GM21381 (cell line): ENCODE results near the gene ZNF219.

Experiments used
- ATAC-seq: cut with Tn5 transposase; IDR thresholded peaks from one replicate; pipeline ENCODE4 v1.9.1; 2021; ENCODE audit warnings: mild to moderate bottlenecking, moderate library complexity; ENCODE audit not compliant: unreplicated experiment

Gene ZNF219

DNA sequence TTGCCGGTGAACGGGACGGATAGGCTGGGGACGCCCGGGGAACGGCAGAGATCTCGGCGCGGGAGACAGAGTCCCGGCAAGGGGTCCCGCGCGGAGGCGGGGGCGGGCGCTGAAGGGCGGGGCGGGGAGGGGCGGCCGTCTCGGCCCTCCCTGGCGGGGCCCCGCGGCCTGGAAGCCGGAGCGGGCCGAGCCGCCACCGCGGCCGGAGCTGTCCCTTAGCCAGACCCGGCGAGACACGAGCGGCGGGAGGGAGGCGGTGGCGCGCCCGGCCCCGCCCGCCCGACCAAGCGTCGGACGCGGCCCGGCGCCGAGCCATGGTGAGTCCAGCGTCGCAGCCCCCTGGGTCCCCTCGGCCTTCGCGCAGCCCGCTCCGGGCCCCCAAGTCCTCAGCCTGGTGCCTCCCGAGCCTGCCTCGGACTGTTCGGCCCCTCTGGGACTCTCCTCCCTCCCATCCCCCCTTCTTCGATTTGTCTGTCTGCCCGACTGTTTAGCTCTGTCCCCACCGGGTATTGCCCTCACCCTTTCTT, 28.3 kb downstream of the ZNF219 start, which contains the start of gene ARHGEF40:
Gene ARHGEF40 (plus strand): TSS at position 222 of the 527 bp plus-strand sequence. CDS start 93 bp downstream, at position 315.
- no peak for ATAC-seq

- ATAC-seq = no peak
These were observed 28.9 kb downstream of the ZNF219 start for GRCh38 chr14:21069388-21070082.

DNA sequence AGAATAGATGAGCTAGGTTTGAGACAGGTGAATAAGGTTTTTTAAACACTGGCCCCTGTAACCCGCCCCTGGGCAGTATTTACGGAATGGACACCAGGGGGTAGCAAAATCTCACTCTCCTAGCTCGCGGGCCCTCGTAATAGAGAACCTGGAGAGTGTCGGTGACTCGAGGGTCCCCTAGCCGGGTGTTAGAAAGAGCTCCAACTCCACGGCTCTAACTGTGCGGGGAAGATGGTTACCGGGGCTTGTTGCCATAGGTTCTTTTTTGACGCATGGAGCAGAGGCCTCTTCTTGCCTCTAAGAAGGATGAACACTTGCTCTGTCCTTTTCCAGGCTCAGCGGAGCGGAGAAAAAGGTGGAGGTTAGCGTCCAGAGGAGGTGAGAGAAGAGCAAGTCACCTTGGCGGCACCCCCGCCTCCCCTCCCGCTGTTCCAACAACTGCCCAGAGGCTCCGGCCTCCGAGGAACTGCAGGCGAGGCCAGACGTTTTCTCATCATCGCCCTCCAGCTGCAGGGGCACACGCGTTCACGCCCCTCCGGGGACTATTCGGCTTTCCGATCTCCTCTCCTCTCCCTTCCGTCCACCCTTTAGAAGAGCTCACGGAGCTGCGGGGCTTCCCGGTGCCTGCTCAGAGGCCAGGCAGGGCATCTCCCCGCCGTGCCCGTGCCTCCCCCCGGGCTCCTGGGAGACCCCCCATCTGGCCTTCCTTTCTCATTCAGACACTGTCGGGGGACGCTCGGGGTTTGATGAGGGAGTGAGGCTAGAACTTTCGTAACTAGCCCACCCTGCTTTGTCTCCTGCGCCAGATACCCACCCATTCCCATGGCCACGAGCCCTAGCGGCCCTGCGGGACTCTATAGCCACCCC, 29.7 kb downstream of the ZNF219 start:
- no peak for ATAC-seq

DNA sequence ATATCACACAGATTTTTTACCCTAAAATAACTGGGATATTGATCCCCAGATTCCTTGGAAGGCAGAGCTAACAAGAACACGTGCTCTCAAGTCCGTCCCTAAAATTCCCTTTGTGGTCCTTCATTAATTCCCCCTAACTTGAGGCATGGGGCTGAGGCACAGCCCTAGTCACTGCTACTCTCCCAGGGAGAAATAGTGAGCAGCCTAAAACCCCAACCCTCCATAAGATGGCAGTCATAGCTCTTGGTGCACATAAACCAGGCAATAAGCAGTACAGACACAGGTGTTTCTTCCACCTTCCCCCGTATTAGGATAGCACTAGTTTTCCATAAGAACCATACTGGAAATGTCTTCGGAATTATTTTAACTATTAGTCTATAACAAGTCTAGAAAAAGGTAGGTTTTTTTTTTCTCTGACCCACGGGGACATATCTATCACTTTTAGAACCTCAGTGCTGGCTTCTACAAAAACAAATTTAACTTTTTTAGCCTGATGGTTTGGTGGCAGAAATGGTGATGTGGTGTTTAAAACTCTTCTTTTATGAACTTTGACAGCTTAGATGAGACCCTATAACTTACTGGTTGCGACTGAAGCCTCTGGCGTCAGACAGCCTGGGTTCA, 31.5 kb downstream of the ZNF219 start:
- no peak for ATAC-seq

GRCh38 chr14:21063479-21063878, 35.0 kb downstream of the ZNF219 start:
- no peak for ATAC-seq

DNA sequence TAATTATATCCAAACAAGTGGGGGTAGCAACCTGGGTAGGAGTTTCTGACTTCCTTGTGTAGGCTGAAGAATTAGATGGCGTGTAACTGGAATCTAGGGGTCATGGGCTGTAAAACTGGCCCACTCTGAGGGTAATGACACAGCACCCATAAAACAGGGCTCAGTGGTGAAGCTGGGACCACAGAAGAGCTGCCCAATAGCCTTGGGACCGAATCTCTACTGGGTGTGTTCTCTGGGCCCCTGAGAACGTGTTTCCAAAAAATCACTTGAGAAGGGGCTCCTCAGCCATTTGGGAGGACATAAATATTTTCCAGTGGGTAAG, 37.1 kb downstream of the ZNF219 start:
- ATAC-seq = no peak

DNA sequence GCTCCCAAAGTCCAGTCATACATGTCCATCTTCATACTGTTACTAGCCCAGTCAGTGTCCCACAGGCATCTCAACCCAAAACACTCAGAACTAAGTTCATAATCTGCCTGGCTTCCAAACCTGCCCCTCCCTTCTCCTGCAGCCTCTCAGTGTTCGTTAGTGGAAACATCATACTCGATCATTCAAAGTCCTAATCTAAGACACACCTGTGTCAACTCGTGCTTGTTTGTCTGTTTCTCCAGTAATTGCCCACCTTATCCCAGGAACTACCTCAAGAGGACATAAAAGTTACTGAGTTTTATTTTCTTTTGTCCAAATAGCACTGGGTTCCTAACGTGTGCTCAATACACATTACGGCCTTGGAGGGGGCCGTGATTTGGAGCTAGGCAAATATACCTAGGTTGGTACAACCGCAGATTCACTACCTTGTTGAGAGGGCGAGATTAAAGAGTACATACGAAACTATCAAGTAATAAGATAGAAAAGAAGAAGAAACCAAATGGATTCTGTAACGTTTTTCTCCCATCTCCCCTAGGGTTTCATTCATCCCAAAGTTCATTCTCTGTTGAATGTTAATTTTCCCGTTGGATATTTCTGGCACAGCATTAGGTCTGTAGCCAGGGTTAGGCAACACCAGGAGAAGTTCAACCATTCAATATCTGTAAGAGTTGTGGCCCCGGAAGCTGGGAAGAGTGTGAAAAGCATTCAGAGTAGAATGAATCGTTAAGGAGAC, 37.7 kb downstream of the ZNF219 start:
- no peak for ATAC-seq

GRCh38 chr14:21059842-21060613, 38.4 kb downstream of the ZNF219 start:
- no peak for ATAC-seq

DNA sequence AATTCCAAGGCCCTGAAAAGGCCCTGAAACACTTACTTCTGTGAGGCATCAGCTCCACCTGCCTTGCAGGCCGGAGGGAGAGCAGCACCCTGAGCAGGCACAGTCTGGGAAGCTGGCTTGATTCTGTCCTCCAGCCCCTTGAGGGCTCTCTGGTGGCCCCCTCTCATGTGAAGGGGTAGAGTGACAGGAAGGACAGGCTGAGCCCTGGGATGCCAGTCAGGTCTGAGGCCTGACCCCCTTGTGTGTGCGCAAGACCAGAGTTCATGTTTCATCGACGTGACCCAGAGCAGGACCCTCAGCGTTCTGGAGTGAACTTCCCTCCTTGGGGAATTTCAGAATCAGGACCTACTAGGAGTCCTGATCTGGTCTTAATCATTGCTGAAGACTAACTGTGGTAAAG, 39.6 kb downstream of the ZNF219 start:
- no peak for ATAC-seq

DNA sequence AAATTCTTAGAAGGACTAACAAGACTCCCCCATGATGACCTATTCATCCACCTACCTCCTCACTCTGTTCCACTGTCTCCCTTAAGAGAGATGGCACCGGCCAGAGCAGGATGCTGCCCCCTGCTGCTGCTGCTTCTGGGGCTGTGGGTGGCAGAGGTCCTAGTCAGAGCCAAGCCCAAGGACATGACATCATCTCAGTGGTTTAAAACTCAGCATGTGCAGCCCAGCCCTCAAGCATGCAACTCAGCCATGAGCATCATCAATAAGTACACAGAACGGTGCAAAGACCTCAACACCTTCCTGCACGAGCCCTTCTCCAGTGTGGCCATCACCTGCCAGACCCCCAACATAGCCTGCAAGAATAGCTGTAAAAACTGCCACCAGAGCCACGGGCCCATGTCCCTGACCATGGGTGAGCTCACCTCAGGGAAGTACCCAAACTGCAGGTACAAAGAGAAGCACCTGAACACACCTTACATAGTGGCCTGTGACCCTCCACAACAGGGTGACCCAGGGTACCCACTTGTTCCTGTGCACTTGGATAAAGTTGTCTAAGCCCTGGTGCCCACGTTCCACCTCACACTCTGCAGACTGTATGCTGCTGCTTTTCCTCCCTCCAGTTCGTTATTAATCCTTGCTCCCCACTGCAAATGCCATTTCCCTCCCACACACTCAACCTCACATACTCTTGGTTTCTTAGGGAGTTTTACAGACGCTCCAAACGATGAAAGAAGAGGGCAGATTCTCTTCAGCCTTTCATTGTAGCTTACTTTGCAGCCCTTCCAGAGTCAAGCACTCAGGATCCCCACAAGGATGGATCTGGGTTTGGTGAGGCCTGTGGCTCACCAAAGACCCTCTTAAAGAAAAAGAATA, 40.4 kb downstream of the ZNF219 start, which contains the start of gene RNASE8:
Gene RNASE8 (plus strand): TSS at position 20 of the 873 bp plus-strand sequence. CDS start 71 bp downstream, at position 91.
- no peak for ATAC-seq

- ATAC-seq = no peak
These were observed 41.8 kb downstream of the ZNF219 start for GRCh38 chr14:21056520-21057163.

DNA sequence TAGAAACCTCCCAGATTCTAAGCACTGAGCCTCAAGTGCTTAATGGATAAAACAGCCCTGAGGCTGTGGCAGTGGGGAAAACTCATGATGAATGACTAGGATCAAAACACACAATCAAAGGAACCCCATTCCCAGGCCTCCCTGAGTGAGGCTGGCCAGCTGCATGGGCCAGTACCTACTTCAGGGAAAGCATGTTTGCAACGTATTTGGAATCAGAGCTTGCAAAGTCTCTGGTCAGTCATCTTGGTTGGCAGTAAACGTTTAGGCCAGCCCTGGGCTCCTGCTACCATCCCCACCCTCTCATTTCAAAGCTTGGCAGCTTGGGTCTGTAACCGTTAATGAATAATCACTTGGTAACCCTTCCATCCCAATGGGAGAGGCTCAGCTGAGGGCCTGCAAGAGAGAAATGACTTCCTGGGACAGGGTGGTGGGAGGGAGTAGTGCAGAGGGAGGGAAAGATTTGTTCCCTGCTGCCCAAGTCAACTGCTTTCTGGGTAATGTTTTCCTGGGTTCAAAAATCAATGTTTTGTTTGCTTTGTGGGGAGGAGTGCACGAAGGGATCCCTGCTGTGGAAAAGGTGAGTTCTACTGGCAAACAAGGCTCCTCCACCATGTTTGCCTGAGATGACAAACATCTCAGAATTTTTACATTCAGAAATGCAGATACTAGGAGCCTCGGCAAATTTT, 42.9 kb downstream of the ZNF219 start:
- ATAC-seq = no peak

DNA sequence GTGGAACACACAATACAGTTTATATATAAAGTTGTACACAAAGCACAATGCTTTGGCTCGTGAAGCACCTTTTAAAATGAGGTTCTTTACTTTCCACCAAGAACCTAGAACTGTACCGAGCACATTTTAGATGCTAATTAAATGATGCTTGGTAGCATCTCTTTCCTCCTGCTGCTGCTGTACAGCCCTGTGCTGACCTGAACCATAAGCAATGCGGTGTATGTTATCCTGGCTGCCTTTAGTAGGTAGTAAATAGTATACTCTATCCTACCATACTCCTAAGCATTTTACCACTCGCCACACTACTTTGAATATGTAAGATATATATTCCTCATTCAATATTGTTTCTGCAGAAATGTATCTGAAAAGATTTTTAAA, 43.7 kb downstream of the ZNF219 start:
- no peak for ATAC-seq

DNA sequence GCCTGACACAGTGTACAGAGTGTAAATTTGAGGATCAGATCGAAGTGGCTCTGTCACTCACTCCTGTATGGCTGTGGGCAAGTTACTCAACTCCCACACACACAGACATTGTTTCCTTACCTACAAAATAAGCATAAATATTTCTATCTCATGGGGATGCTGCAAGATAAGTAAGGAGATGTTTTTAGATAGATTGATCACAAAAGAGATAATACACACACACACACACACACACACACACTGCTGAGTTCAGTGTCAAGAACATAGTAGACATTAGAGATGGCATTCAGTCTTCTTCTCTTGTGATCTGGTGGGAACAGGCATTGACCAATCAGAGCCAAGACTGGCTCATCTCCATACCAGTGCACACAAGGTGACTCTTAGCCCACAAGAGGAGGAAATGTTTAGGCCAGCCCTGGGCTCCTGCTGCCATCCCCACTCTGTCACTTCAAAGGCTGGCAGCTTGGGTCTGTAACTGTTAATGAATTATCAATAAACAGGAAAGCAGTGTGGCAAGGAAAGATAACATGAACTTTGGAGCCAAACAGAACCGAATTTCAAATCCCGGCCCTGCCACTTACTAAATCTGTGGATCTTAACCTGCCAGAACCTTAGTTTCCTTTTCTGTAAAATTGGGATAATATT, 44.2 kb downstream of the ZNF219 start:
- ATAC-seq = no peak

DNA sequence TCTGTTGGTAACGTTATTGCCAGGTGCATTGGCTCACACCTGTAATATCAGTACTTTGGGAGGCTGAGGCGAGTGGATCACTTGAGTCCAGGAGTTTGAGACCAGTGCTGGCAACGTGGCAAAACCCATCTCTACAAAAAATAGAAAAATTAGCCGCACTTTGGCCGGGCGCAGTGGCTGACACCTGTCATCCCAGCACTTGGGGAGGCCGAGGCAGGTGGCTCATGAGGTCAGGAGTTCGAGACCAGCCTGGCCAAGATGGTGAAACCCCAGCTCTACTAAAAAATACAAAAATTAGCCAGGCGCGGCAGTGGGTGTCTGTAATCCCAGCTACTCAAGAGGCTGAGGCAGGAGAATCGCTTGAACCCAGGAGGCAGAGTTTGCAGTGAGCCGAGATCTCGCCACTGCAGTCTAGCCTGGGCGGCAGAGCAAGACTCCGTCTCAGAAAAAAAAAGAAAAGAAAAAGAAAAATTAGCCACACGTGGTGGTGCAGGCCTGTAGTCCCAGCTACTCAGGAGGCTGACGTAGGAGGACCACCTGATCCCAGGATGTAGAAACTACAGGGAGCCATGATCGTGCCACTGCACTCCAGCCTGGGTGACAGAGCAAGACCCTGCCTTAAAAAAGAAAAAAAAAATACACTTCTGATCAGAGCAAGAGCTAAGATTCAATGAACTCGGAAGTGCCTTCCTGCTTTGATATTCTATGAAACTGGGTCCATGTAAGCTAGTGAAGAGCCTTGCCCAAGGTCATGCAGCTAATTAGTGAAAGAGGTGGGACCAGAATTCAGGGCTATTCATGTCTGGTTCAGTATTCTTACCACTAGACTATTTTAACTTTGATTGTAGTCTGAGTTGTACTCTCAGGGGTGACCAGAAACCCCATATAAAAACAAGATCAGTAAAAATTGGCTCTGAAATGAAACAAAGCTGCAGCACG, 45.0 kb downstream of the ZNF219 start:
- no peak for ATAC-seq

- ATAC-seq = no peak
These were observed 47.9 kb downstream of the ZNF219 start for GRCh38 chr14:21050597-21050996.
